ENCODE data around the gene HIP1.
"Not testable (repeated sequence)": the region's sequence is repeated elsewhere in the genome, so short reads cannot be mapped to it uniquely, and the experiment has no call there.

Gene HIP1

GRCh38 chr7:75738604-75738974, at the start of gene HIP1:
Gene HIP1, minus strand, starts transcription at chr7:75738941. Its CDS starts 21 bp downstream, at chr7:75738920.
- Mint-ChIP-seq H3K4me1 (ENCODE audit: low read depth) (peaks cover 17% of the 10 kb centered on the region), H3K9me3 (ENCODE audit: low read depth) (no peaks in the 10 kb centered on the region), H3K27me3 (no peaks in the 10 kb centered on the region), H3K36me3 (peaks cover 2% of the 10 kb centered on the region), H3K4me3 (peak within 1 kb of the TSS; percentile 93), H3K27ac (peak within 1 kb of the TSS; percentile 72)

- not testable (repeated sequence) for H3K4me1 Mint-ChIP-seq (ENCODE audit: low read depth); H3K9me3 Mint-ChIP-seq (ENCODE audit: low read depth); H3K27me3 Mint-ChIP-seq; H3K27ac Mint-ChIP-seq; H3K4me3 Mint-ChIP-seq; H3K36me3 Mint-ChIP-seq
Observed at GRCh38 chr7:75788154-75788847, 49.6 kb upstream of the HIP1 start.

GRCh38 chr7:75783058-75783457, 44.3 kb upstream of the HIP1 start:
- H3K4me1 Mint-ChIP-seq (ENCODE audit: low read depth): peaks cover 14% of the 10 kb centered on the region
- H3K27me3 Mint-ChIP-seq; H3K9me3 Mint-ChIP-seq (ENCODE audit: low read depth); H3K4me3 Mint-ChIP-seq; H3K36me3 Mint-ChIP-seq; H3K27ac Mint-ChIP-seq: not testable (repeated sequence)

- H3K27me3 Mint-ChIP-seq; H3K9me3 Mint-ChIP-seq (ENCODE audit: low read depth); H3K27ac Mint-ChIP-seq; H3K36me3 Mint-ChIP-seq; H3K4me3 Mint-ChIP-seq: not testable (repeated sequence)
- peaks cover 34% of the 10 kb centered on the region for H3K4me1 Mint-ChIP-seq (ENCODE audit: low read depth)
Observed at GRCh38 chr7:75780647-75781273, 42.0 kb upstream of the HIP1 start.

GRCh38 chr7:75779516-75779915, 40.8 kb upstream of the HIP1 start:
- not testable (repeated sequence) for H3K4me3 Mint-ChIP-seq; H3K27me3 Mint-ChIP-seq; H3K27ac Mint-ChIP-seq; H3K9me3 Mint-ChIP-seq (ENCODE audit: low read depth); H3K36me3 Mint-ChIP-seq
- peaks cover 38% of the 10 kb centered on the region for H3K4me1 Mint-ChIP-seq (ENCODE audit: low read depth)

- not testable (repeated sequence) for H3K9me3 Mint-ChIP-seq (ENCODE audit: low read depth); H3K4me3 Mint-ChIP-seq; H3K27ac Mint-ChIP-seq; H3K27me3 Mint-ChIP-seq; H3K36me3 Mint-ChIP-seq
- peaks cover 38% of the 10 kb centered on the region for H3K4me1 Mint-ChIP-seq (ENCODE audit: low read depth)
Observed at GRCh38 chr7:75779035-75779434, 40.3 kb upstream of the HIP1 start.

GRCh38 chr7:75776295-75776971, 37.7 kb upstream of the HIP1 start:
- no peak overlapping the region for H3K4me3 Mint-ChIP-seq
- H3K9me3 Mint-ChIP-seq (ENCODE audit: low read depth): no peaks in the 10 kb centered on the region
- no peaks in the 10 kb centered on the region for H3K36me3 Mint-ChIP-seq
- peak overlapping the region; percentile 64 for H3K27ac Mint-ChIP-seq
- H3K27me3 Mint-ChIP-seq: no peaks in the 10 kb centered on the region
- H3K4me1 Mint-ChIP-seq (ENCODE audit: low read depth): peaks cover 38% of the 10 kb centered on the region

GRCh38 chr7:75773958-75774357, 35.2 kb upstream of the HIP1 start:
- not testable (repeated sequence) for H3K27me3 Mint-ChIP-seq; H3K4me3 Mint-ChIP-seq; H3K36me3 Mint-ChIP-seq; H3K9me3 Mint-ChIP-seq (ENCODE audit: low read depth); H3K27ac Mint-ChIP-seq
- peaks cover 32% of the 10 kb centered on the region for H3K4me1 Mint-ChIP-seq (ENCODE audit: low read depth)

GRCh38 chr7:75772081-75773077, 33.6 kb upstream of the HIP1 start, which contains the start of gene CCL26:
Gene CCL26, minus strand, starts transcription at chr7:75772211. Its CDS starts 35 bp downstream, at chr7:75772176.
- Mint-ChIP-seq H3K36me3 (no peaks in the 10 kb centered on the region), H3K27me3 (no peaks in the 10 kb centered on the region), H3K4me1 (ENCODE audit: low read depth) (peaks cover 17% of the 10 kb centered on the region), H3K4me3 (no peak within 1 kb of the TSS), H3K9me3 (ENCODE audit: low read depth) (no peaks in the 10 kb centered on the region), H3K27ac (no peak within 1 kb of the TSS)

GRCh38 chr7:75771224-75771623, 32.5 kb upstream of the HIP1 start:
- Mint-ChIP-seq H3K4me1 (ENCODE audit: low read depth) (peaks cover 7% of the 10 kb centered on the region), H3K36me3 (no peaks in the 10 kb centered on the region), H3K27me3 (no peaks in the 10 kb centered on the region), H3K9me3 (ENCODE audit: low read depth) (no peaks in the 10 kb centered on the region), H3K27ac (no peak overlapping the region), H3K4me3 (no peak overlapping the region)

- Mint-ChIP-seq H3K4me1 (ENCODE audit: low read depth) (peaks cover 3% of the 10 kb centered on the region), H3K27me3 (no peaks in the 10 kb centered on the region), H3K4me3 (no peak overlapping the region), H3K36me3 (no peaks in the 10 kb centered on the region), H3K9me3 (ENCODE audit: low read depth) (no peaks in the 10 kb centered on the region), H3K27ac (no peak overlapping the region)
Observed at GRCh38 chr7:75762350-75762917, 23.7 kb upstream of the HIP1 start.

- not testable (repeated sequence) for H3K9me3 Mint-ChIP-seq (ENCODE audit: low read depth); H3K4me1 Mint-ChIP-seq (ENCODE audit: low read depth); H3K27me3 Mint-ChIP-seq; H3K4me3 Mint-ChIP-seq; H3K36me3 Mint-ChIP-seq; H3K27ac Mint-ChIP-seq
Observed at GRCh38 chr7:75761801-75762200, 23.1 kb upstream of the HIP1 start.

- Mint-ChIP-seq H3K27ac (no peak overlapping the region), H3K4me3 (no peak overlapping the region), H3K36me3 (no peaks in the 10 kb centered on the region), H3K27me3 (no peaks in the 10 kb centered on the region), H3K4me1 (ENCODE audit: low read depth) (peaks cover 3% of the 10 kb centered on the region), H3K9me3 (ENCODE audit: low read depth) (no peaks in the 10 kb centered on the region)
Observed at GRCh38 chr7:75758491-75758890, 19.8 kb upstream of the HIP1 start.

- no peaks in the 10 kb centered on the region for H3K36me3 Mint-ChIP-seq
- H3K27me3 Mint-ChIP-seq: no peaks in the 10 kb centered on the region
- no peaks in the 10 kb centered on the region for H3K9me3 Mint-ChIP-seq (ENCODE audit: low read depth)
- no peak overlapping the region for H3K27ac Mint-ChIP-seq
- peaks cover 3% of the 10 kb centered on the region for H3K4me1 Mint-ChIP-seq (ENCODE audit: low read depth)
- no peak overlapping the region for H3K4me3 Mint-ChIP-seq
Observed at GRCh38 chr7:75757860-75758259, 19.1 kb upstream of the HIP1 start.

Measured in activated naive CD8-positive, alpha-beta T cell (primary cell).